HG03103 (cell line): ENCODE data around the gene MYO18B.

ENCODE experiments used
- ATAC-seq: cut with Tn5 transposase; IDR thresholded peaks from one replicate; pipeline ENCODE4 v1.9.1; 2021; ENCODE audit warnings: low read depth; ENCODE audit not compliant: unreplicated experiment

MYO18B gene

DNA sequence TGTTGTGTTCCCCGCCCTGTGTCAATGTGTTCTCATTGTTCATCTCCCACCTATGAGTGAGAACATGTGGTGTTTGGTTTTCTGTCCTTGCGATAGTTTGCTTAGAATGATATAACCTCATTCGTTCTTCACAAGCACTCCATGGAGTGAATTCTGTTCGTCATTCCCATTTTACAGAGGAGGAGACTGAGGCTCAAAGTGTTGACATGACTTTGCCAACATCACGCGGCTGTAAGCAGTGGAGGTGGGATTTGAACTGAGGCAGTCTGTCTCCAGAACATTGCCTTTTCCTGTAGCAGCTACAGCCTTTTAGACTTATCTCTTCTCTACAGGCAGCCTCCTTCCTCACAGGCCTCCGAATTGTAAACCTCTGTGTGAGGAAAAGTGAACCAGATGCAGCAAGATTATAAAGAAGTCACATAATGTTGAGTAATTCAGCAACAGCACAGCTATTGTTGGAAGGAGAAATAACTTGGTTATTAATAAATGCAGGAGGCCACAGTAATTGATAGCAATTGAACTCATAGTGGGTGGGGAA, 74.6 kb downstream of the MYO18B start:
- no peak for ATAC-seq

DNA sequence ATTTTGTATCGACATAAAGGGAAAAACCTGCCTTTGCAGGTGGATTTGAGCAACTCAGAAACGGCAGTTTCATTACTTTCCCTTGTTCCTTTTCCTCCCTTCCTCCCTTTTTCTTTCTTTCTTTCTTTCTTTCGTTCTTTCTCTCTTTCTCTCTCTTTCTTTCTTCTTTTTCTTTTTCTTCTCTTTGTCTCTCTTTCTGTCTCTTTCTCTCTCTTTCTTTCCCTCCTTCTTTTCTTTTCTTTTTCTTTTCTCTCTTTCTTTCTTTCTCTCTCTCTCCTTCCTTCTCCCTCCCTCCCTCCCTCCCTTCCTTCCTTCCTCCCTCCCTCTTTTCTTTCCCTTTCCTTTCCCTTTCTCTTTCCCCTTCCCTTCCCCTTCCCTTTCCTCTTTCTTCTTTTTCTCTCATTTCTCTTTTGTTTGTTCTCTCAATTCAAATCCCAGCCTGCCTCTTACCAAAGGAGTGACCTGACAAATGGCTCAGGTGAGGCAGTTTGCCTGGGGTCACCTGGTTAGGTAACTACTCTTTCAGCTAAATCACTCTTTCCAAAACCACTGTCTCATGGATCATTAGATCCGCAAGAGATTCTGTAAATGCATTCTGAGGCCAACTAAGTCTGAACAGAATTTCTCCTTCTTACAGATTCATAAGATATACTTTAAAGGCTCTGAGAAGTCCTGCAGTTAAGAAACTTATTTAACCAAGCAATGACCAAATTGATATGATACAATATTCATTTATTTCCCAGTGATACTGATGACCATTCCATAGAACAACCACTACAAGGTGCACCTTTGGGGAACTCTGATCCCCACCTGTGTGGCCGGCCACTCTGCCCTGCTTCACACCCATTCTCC, 75.3 kb downstream of the MYO18B start:
- no peak for ATAC-seq

DNA sequence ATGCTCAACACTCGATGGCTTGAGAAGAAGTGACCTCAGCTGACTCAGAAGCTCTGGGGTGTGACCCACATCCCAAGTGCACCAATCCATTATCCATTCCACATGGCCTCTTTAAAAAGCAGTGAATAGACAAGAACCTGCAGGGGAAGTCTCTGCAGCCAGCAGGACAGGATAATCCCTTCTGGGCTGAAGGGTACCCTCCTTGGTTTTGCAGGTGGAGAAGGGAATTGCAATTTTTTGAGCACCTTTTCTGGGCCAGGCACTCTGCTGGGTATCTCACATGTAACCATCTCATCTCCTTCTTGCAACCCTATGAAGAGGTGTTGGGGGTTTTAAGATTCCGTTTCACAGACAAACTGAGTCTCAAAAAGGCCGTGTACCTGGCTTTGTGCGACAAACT, 76.6 kb downstream of the MYO18B start:
- ATAC-seq, result no peak

DNA sequence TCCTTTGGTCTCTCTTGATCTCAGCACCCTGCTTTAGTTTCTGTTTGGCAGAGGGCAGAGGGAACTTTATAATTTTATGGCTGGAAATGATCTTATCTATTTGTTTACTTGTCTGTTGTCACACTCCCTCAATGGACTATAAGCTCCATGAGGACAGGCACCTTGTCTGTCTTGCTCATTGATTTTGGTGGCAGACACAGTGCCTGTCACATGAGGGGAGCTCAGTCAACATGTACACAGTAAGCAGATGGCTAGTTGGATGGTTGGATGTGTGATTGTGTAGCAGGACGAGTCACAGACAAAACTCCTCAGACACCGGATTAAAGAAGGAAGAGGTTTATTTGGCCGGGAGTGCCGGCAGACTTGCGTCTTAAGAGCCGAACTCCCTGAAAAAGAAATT, 80.4 kb downstream of the MYO18B start:
- ATAC-seq, result no peak

DNA sequence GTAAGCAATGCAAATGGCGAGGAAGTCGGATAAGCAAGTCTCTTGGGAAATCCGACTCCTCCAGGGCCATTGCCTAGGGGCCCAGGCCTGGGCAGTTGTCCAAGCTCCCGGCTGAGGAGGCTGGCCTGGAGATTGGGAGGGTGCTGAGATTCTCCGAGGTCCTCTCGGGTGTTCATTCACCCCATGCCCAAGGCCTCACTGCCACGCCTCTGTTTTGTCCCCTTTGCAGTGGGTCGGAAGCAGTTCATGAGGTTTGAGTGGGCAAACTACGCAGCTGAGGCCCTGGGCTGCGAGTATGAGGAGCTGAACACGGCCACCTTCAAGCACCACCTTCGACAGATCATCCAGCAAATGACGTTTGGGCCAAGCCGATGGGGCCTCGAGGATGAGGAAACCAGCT, 81.3 kb downstream of the MYO18B start:
- no peak for ATAC-seq

DNA sequence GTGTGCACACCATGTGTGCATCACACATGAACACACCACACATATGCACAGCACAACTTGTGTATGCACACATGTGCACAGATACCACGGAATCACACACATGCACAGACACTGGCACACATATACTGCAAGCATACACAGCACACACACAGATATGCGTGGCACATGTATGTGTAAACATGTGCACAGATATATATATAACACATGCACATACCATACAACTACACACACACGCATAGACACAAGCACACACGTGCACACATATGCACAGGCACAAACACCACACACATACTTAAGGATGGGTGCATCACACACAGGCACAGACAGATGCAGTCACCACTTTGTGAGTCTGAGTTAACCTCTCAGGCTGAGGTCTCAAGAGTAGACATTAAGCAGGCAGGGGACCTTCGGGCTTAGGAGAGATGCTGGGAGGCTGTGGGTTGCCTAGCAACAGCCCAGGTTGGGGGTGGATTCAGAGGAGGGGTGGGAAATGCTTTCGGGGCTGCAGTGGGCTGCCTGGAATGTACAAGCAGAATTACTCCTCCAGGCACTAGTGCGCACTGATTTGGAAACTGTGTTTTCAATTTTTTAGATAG, 82.9 kb downstream of the MYO18B start:
- ATAC-seq, result no peak

DNA sequence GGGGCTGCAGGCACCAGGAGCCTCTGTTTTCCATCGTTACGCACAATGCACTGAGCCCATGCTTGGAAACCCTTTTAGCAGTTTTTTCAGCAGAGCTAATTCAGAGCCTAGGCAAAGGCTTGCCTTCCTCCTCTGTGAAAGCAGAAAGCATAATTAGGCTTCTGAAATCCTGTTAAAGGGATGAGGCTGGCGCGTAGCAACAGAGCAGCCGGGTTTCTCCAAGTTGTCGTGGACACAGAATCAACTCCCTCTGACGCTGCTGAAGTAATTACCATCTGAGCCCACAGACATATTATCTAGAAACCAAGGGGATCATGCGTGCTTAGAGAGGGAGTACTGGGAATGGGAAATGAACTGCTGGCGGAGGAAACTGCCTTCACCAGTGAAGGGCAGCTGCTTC, 85.4 kb downstream of the MYO18B start:
- ATAC-seq, result no peak

DNA sequence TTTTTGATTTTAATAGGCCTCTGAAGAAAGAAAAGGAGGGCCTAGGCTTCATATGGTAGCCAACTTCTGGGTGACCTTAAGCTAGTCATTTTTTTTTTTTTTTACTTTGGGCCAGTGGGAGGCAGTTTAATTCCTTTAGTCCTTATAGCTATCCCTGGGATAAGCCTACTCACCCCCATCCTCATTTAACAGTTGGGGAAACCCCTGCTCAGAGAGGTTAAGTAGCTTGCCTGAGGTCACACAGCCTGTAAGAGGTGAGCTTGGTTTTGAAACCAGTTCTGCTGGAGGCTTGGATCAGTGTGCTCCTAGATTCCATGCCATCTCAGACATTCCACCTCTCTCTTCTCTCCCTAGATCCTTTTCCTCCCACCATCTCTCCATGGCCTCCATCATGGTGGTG, 86.4 kb downstream of the MYO18B start:
- ATAC-seq, result no peak

DNA sequence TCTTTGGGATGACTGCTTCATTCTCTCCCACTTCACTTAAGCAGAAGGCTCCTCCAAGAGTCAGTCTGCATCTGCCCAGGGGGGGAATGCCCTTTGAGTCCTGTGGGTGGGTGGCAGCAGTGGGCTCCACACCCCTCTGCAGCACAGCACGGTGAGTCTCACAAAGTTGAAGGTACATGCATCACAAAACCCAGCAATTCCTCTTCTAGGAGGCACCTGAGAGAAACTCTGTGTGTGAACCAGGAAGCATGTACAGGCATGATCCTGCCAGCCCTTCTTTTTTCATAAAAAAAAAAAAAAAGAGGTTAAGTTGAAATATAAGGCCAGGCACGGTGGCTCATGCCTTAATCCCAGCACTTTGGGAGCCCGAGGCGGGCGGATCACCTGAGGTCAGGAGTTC, 87.2 kb downstream of the MYO18B start:
- ATAC-seq, result no peak

DNA sequence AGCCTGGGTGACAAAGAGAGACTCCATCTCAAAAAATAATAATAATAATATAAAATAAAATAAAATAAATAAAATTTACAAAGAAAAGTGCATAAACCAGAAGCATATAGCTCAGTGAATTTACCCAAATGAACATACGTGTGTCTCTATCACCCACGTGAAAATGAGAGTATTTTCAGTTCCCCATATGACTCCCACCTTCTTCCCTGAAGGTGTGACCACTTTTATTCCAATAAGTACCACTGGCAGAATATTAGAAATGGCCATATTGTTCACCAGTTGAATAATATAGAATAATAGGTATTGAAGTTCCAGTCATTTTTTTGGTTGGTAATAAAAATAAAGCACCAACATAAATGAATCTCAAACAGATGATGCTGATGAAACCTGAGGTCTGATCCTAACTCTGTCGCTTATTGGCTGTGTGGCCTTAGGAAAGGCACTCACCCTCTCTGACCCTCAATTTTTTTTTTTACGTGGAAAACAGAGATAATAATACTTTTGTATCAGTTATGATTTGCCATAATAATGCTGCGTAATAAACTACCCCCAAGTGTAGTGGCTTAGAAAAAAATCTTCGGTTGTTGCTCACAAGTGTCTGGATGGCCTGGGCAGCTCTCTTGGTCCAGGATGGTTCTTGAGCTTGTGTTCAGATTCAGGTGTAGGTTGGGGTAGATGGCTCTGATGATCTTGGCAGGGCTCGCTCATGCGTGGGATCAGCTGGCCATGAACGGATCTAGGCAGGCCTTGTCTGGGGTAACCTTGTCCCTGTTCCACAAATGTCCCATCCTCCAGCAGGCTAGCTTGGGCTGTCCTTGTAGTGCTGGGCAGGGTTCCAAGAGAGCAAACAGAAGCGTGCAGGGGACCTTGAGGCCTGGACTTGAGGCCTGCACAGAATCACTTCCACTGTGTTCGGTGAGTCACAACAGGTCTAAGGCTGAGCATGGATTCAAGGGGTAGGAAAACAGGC, 88.1 kb downstream of the MYO18B start:
- no peak for ATAC-seq

DNA sequence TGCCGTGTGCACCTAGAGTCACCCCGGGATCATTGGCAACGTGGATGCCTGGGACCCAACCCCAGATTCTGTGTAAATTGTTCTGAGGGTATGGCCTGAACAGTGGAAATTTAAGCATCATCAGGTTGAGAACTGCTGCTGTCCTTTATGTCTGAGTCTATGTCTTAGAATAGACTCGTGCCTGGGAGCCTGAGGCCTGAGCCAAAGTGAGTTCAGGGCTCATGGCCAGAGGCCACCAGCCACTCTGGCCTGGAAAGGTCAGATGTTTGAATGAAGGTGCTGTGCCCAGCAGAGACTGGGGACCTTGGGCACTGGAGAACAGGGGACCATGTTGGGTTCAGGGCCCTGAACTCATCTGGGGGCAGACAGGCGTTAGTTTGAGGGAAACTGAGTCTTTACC, 91.1 kb downstream of the MYO18B start:
- no peak for ATAC-seq

DNA sequence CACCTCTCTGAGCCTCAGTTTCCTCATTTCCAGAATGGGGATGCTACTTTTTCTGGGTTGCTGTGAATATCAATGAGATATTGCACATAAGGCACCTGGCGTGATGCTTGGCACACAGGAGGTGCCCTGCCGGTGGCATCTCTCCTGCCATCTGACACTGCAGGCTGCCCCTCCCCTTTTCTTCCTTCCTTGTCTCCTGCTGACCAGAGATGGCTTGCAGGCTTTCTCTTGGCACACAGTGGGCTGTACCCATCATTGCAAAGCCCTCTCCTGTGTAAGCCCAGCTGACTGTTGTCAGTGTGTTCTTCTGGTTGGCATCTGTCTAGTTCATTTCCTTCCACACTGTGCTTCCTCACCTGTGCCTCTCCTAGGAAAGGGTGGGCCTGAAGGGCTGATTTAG, 91.7 kb downstream of the MYO18B start:
- ATAC-seq, result no peak

DNA sequence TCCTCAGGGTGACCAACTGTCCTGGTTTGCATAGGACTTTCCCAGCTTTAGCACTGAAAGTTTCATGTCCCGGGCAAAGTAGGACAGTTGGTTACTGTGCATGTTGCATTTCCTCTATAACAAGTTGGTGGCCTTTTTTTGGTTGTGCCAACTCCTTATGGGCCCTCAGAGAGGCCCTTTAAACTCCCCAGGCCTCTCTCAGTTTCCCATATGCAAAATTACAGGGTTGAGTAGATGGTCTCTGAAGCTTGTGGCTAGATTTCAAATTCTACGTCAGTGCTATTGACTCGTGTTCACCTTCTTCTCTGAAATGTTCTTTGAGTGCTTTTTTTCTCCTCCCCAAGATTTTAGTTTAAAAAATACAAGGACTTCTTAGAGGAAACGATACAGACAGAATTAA, 92.5 kb downstream of the MYO18B start:
- ATAC-seq, result no peak

DNA sequence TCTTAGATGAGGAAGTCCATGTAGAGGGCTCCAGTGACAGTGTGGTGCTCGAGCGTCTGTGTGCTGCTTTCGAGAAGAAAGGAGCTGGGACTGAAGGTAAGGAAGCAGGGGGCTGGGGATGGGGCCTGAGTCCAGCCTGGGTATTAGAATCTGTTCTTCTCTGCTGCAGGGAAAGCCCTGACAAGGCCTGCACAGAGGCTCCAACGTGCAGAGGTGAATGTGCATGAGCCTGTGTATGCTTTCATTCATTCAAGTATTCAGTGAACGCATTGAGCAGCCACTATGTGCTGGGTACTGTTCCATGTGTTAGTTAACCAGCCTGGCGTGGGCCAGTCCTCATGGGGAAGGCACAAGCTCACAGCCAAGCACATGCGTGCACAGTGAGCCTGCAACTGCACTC, 93.4 kb downstream of the MYO18B start:
- no peak for ATAC-seq

DNA sequence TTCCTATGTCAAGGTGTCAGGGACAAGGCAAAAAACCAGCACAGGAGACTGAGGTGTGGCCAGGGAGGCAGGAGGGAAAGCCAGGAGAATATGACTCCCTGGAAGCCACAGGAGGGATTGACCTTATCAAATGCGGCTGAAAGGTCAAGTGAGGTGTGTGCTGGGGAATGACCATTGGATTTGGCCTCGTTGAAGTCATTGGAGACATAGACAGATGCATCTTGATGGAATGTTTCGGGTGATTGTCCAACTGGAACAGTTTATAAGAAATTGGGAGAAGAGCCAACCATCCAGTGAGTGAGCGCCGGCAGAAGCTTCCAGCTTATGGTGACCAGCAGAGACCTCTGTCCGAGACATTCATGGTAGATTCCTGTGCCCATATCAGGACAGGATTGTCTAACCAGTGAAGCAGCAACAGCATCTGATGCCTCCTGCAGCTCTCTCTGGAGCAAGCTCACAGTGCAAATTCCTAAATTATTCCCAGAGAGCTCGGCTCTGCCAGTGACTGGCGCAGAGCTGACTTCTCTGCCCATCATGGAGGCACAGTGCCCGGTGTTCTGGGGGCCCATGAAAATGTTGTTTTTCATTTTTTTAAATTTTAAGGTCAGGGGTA, 95.4 kb downstream of the MYO18B start:
- no peak for ATAC-seq

DNA sequence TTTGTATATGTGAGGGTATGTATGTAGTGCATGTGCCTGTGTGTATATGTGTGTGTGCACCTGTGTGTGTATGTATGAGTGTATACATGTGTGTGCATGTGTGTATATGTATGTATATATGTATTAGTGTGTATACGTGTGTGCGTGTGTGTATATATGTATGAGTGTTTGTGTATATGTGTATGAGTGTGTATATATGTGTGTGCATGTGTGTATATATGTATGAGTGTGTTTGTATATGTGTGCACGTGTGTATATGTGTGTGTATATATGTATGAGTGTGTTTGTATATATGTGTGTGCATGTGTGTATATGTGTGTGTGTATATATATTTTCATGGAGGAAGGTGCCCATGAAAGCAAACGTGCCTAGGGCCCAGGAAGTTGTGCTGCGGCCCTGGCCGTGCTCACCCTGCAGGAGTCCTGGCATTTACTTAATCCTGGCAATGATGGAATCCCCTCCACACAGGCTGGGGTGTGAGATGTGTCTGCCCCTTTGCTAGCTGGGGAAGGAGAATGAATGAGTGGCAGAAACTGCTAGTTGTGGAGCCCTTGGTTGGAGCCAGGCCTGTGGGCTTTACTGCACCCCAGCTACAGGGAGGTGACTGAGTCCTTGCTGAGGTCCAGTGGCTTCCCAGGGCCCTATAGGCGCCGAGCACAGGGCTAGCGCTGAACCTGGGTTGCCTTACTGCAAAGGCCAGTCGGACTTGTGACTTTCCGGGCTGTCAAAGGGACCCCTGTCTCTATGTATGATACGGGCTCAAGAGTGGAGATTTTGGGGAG, 97.2 kb downstream of the MYO18B start:
- ATAC-seq, result no peak

DNA sequence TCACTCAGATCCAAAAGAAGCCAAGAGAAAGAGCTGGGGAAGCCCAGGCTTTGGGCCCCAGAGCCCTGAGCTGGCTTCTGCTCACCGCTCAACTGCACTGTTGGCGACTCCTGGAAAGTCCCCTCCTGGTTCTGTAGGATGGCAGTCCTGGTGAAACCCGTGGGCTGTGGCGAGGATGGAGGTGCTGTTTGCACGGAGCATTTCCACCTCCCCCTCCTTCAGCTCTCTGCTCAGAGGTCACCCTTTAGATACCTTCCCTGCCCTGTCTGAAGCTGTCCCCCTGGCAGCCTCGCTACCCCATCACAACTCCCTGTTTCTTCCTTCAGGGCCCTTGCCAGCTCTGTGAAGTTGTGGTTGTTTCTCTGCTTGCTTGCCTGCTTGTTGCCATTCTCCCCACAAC, 97.8 kb downstream of the MYO18B start:
- no peak for ATAC-seq

DNA sequence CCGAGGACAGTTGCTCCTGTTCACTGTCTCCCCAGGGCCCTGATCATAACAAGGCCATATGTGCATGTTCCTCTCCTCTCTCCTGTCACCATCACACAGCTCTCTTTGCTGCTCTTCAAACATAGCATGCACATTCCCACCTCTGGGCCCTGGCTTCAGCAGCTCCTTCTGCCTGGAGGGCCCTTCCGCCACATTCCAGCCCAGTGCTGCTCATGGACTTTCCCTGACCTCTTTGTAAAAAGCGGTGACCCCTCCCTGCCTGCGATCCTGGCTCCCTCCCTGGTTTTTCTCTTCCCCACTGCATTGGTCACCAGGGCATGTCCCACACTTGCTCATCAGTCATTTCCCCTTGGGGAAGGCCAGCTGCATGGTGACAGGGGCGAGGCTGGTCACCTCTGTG, 98.2 kb downstream of the MYO18B start:
- no peak for ATAC-seq

DNA sequence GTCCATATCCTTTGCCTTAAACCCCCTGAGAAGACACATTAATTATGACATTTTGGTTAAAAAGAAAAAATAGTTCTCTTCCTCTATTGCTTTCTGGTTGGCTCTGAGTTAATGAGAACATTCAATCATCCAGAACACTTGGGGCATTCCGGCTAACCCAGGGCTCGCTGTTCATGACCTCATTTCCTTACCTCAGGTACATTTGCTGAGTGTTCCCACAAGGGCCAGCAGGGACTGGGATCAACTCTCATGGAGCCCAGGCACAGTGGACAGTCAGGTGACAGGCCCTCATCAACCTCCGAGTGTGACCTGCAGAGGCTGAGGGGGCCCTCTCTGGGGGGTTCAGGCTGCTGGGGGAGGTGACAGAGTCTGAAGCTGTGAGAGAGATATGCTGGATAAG, 98.9 kb downstream of the MYO18B start:
- ATAC-seq, result no peak

DNA sequence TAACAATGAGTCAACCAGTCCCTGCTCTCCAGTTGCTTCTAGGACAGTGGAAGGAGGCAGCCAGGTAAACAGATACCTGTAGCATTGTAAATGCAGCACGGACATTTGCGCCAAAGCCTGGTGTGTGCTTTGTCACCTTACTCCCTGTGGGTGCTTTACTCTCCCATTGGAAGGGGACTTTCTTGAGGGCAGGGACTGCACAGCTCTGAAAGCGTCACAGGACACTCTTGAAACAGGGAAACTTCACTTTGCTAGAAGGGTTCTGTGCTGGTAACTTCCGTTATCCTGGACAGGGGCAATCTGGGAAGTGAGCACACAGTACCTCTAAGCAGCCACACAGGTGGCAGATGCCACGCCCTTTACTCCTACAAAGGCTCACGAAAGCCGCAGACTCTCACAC, 99.8 kb downstream of the MYO18B start:
- ATAC-seq, result no peak
